ENCODE data around the gene XCR1. TPM values are rescaled to one million over a fixed set of nuclear protein-coding genes. Genes with fewer than 3 reads are reported as not detected.

The XCR1 gene
- total RNA-seq, 1 experiment from 2014 or later = not detected

- Mint-ChIP-seq H3K27me3 (ENCODE audit: insufficient read depth, unreplicated experiment) (no peaks in the 10 kb centered on the region), H3K36me3 (ENCODE audit: insufficient read depth, unreplicated experiment) (peaks cover 54% of the 10 kb centered on the region)
- no TSS peak for BruUV-seq (replicated peaks)
Observed at GRCh38 chr3:45969116-45969515, 58.2 kb downstream of the XCR1 start.

GRCh38 chr3:45968706-45969105, 58.6 kb downstream of the XCR1 start:
- ChIA-PET POLR2A (interaction anchor here (1.1 kb wide), 1 partner anchor 10 kb away, joined by 3 read pairs; no protein-coding TSS in a partner anchor), CTCF (interaction anchor here (1.3 to 4.5 kb wide), 4 partner anchors 30 to 410 kb away, joined by 4 to 35 read pairs (median 11); no protein-coding TSS in a partner anchor)
- no peak for TF ChIP-seq CTCF (IDR thresholded peaks at IDR 0.05; ENCODE audit: unreplicated experiment)

More at GRCh38 chr3:45969116-45969515, 58.2 kb downstream of the XCR1 start:
- H3K27ac Mint-ChIP-seq (ENCODE audit: low read depth, unreplicated experiment) = no peak overlapping the region
- no peak for TF ChIP-seq CTCF (IDR thresholded peaks at IDR 0.05; ENCODE audit: unreplicated experiment)
- DNase-seq (ENCODE audit: unreplicated experiment) = no peak
- intact Hi-C loops (cut with micrococcal nuclease) = no loop called here
- CTCF ChIA-PET = interaction anchor here (0.7 to 4.5 kb wide), 5 partner anchors 27 to 409 kb away, joined by 3 to 35 read pairs (median 7); no protein-coding TSS in a partner anchor
- POLR2A ChIA-PET = interaction anchor here (0.6 to 1.1 kb wide), 2 partner anchors 10 to 40 kb away, joined by 3 read pairs; no protein-coding TSS in a partner anchor
- no peak overlapping the region for H3K4me3 Mint-ChIP-seq (ENCODE audit: unreplicated experiment)
- H3K4me1 Mint-ChIP-seq (ENCODE audit: insufficient read depth, unreplicated experiment) = peaks cover 10% of the 10 kb centered on the region
- no peaks in the 10 kb centered on the region for H3K9me3 Mint-ChIP-seq (ENCODE audit: unreplicated experiment)

DNA sequence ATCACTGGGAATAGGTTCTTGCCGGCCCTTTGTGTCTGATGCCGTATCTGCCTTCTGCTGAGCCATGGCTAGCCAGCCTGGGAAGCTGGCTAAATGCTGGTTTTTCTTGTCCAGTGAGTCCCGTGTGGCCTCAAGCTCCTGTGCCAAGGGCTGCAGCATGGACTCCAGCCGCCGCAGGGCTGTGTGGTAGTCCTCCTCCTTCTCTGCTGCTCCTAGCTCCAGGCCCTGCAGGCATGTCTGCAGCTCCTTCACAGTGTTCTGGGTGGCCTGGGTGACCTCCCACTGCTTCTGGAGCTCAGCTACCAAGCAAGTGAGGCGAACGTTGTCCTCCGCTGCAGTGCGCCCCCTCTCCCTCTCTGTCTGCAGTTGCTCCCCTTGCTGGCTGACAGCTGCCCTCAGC, 59.1 kb downstream of the XCR1 start:
- H3K36me3 Mint-ChIP-seq (ENCODE audit: insufficient read depth, unreplicated experiment) = peaks cover 54% of the 10 kb centered on the region
- TF ChIP-seq CTCF (IDR thresholded peaks at IDR 0.05; ENCODE audit: unreplicated experiment) = no peak
- DNase-seq (ENCODE audit: unreplicated experiment) = no peak
- BruUV-seq (replicated peaks) = no TSS peak
- CTCF ChIA-PET = interaction anchor here (0.9 to 4.5 kb wide), 5 partner anchors 10 to 111 kb away, joined by 3 to 35 read pairs (median 5); partner anchors contain the start of gene CXCR6
- H3K4me1 Mint-ChIP-seq (ENCODE audit: insufficient read depth, unreplicated experiment) = peaks cover 9% of the 10 kb centered on the region
- H3K9me3 Mint-ChIP-seq (ENCODE audit: unreplicated experiment) = no peaks in the 10 kb centered on the region
- H3K27me3 Mint-ChIP-seq (ENCODE audit: insufficient read depth, unreplicated experiment) = no peaks in the 10 kb centered on the region
- POLR2A ChIA-PET = no interaction called here
- H3K27ac Mint-ChIP-seq (ENCODE audit: low read depth, unreplicated experiment) = no peak overlapping the region
- intact Hi-C loops (cut with micrococcal nuclease) = no loop called here
- no peak overlapping the region for H3K4me3 Mint-ChIP-seq (ENCODE audit: unreplicated experiment)

More at GRCh38 chr3:45968706-45969105, 58.6 kb downstream of the XCR1 start:
- BruUV-seq (replicated peaks) = no TSS peak
- Mint-ChIP-seq H3K9me3 (ENCODE audit: unreplicated experiment) (no peaks in the 10 kb centered on the region), H3K27ac (ENCODE audit: low read depth, unreplicated experiment) (no peak overlapping the region), H3K4me1 (ENCODE audit: insufficient read depth, unreplicated experiment) (peaks cover 10% of the 10 kb centered on the region), H3K27me3 (ENCODE audit: insufficient read depth, unreplicated experiment) (no peaks in the 10 kb centered on the region), H3K36me3 (ENCODE audit: insufficient read depth, unreplicated experiment) (peaks cover 54% of the 10 kb centered on the region), H3K4me3 (ENCODE audit: unreplicated experiment) (no peak overlapping the region)
- no peak for DNase-seq (ENCODE audit: unreplicated experiment)
- intact Hi-C loops (cut with micrococcal nuclease) = no loop called here

- BruUV-seq (replicated peaks) = no TSS peak
- H3K27me3 Mint-ChIP-seq (ENCODE audit: insufficient read depth, unreplicated experiment) = no peaks in the 10 kb centered on the region
- CTCF ChIA-PET = interaction anchor here (0.9 to 4.5 kb wide), 6 partner anchors 10 to 111 kb away, joined by 3 to 35 read pairs (median 4); partner anchors contain the start of gene CXCR6
- no peak overlapping the region for H3K27ac Mint-ChIP-seq (ENCODE audit: low read depth, unreplicated experiment)
- peaks cover 5% of the 10 kb centered on the region for H3K4me1 Mint-ChIP-seq (ENCODE audit: insufficient read depth, unreplicated experiment)
- DNase-seq (ENCODE audit: unreplicated experiment) = no peak
- POLR2A ChIA-PET = no interaction called here
- no peak for TF ChIP-seq CTCF (IDR thresholded peaks at IDR 0.05; ENCODE audit: unreplicated experiment)
- H3K4me3 Mint-ChIP-seq (ENCODE audit: unreplicated experiment) = no peak overlapping the region
- H3K36me3 Mint-ChIP-seq (ENCODE audit: insufficient read depth, unreplicated experiment) = peaks cover 54% of the 10 kb centered on the region
- no peaks in the 10 kb centered on the region for H3K9me3 Mint-ChIP-seq (ENCODE audit: unreplicated experiment)
- intact Hi-C loops (cut with micrococcal nuclease) = no loop called here
Observed at GRCh38 chr3:45967724-45968123, 59.6 kb downstream of the XCR1 start.

Other genes with a start within 250 kb of the XCR1 start
- gene SLC6A20, start 230.9 kb downstream of the XCR1 start, total RNA-seq (2022) = not detected in 2 replicates
- 30.5 and 39.5 TPM in 2 replicates for gene LZTFL1, start 185.4 kb downstream of the XCR1 start, total RNA-seq (2022)
- not detected in 2 replicates for gene CCR9, start 140.9 kb downstream of the XCR1 start, total RNA-seq (2022)
- not detected in 2 replicates for gene CXCR6, start 84.0 kb downstream of the XCR1 start, total RNA-seq (2022)
- 17.0 and 18.4 TPM in 2 replicates for gene FYCO1, start 31.7 kb downstream of the XCR1 start, total RNA-seq (2022)
- not detected in 2 replicates for gene CCR1, start 180.8 kb upstream of the XCR1 start, total RNA-seq (2022)
- not detected in 2 replicates for gene CCR3, start 215.0 kb upstream of the XCR1 start, total RNA-seq (2022)